HepG2 (cell line): ENCODE data around the gene SNAP23.

Experiments used
- ATF6 ChIP-seq: sonication (generic); formaldehyde crosslinking; conservative IDR thresholded peaks from 2 replicates; pipeline ENCODE4 v1.4.0; 2020; ENCODE audit warnings: missing genetic modification reagents
- POLR2A ChIP-seq, 2 experiments: IDR thresholded peaks; 2 replicates each; pipeline ENCODE4 v1.6.1; 2011; ENCODE audit warnings: low read depth in 2 of 2, low read length in 2 of 2, mild to moderate bottlenecking in 1 of 2, moderate library complexity in 1 of 2; ENCODE audit not compliant: insufficient read depth in 1 of 2
- TAF1 ChIP-seq: sonication (generic); formaldehyde crosslinking; IDR thresholded peaks from 2 replicates; pipeline ENCODE4 v1.4.0; 2020; ENCODE audit warnings: missing genetic modification reagents
- XBP1 ChIP-seq: sonication (generic); formaldehyde crosslinking; IDR thresholded peaks from 2 replicates; pipeline ENCODE4 v1.5.0; 2020; ENCODE audit warnings: missing genetic modification reagents

- no peak for TF ChIP-seq XBP1 (CRISPR knock-in tag)
- no peak for TF ChIP-seq ATF6 (CRISPR knock-in tag)
- TF ChIP-seq POLR2A (IDR thresholded peaks at IDR 0.05; ENCODE audit: insufficient read depth in 1 of 2, low read depth in 2 of 2, low read length in 2 of 2): no peak
- TF ChIP-seq TAF1: no peak
Observed at GRCh38 chr15:42482701-42483100, 12.7 kb upstream of the SNAP23 start.
